ENCODE data around the gene NCS1. TPM values are rescaled to one million over a fixed set of nuclear protein-coding genes. Genes with fewer than 3 reads are reported as not detected.

The NCS1 gene
- polyA plus RNA-seq, 3 donors = not detected

- Histone ChIP-seq H3K4me1 (ENCODE audit: control insufficient read depth in 1 of 2, insufficient read depth in 2 of 2, low read length in 2 of 2) (peaks cover 5 to 6% of the 10 kb centered on the region in 2 donors), H3K9ac (ENCODE audit: insufficient read depth, low read length, poor library complexity, severe bottlenecking) (no peak overlapping the region), H2AFZ (ENCODE audit: insufficient read depth, low read depth, low read length, poor library complexity, severe bottlenecking) (no peak overlapping the region), H3K27ac (ENCODE audit: low read depth in 1 of 2, low read length in 2 of 2) (no peak overlapping the region), H3K4me3 (replicated peaks in 1 of 3; ENCODE audit: low read depth in 2 of 3, low read length in 3 of 3) (no peak overlapping the region), H3K27me3 (ENCODE audit: control insufficient read depth in 2 of 2, insufficient read depth in 2 of 2, low read length in 2 of 2) (no peaks in the 10 kb centered on the region), H3K9me3 (replicated peaks in 1 of 2; ENCODE audit: control insufficient read depth in 1 of 2, insufficient read depth in 1 of 2, low read length in 2 of 2) (peaks cover 2 to 3% of the 10 kb centered on the region in 2 donors), H4K20me1 (ENCODE audit: insufficient read depth, low read length) (no peaks in the 10 kb centered on the region), H3K36me3 (replicated peaks in 1 of 2; ENCODE audit: control insufficient read depth in 1 of 2, insufficient read depth in 2 of 2, low read length in 2 of 2) (no peaks in the 10 kb centered on the region), H3K79me2 (ENCODE audit: insufficient read depth, low read length) (no peaks in the 10 kb centered on the region), H3K4me2 (replicated peaks; ENCODE audit: extremely low read depth, low read length, poor library complexity, severe bottlenecking) (no peak overlapping the region)
- Mint-ChIP-seq H3K27ac (peak overlapping the region in 1 of 7 donors; percentile 41), H3K4me1 (peaks cover 4% of the 10 kb centered on the region), H3K36me3 (no peaks in the 10 kb centered on the region), H3K4me3 (no peak overlapping the region), H3K27me3 (ENCODE audit: low read depth in 3 of 3) (peaks cover 1 to 9% (median 4%) of the 10 kb centered on the region in 3 donors), H3K9me3 (peaks cover under 1 to 7% (median 6%) of the 10 kb centered on the region in 7 donors)
- intact Hi-C loops (cut with micrococcal nuclease) = loop anchor here in 1 of 2 donors (10.0 kb wide), 1 partner anchor 348 kb away; no protein-coding TSS in a partner anchor
- WGBS (ENCODE audit: insufficient coverage) = 92% methylated on average over 16 of the region's 27 CpGs
- DNase-seq = no peak
- TF ChIP-seq, protein P1, sequence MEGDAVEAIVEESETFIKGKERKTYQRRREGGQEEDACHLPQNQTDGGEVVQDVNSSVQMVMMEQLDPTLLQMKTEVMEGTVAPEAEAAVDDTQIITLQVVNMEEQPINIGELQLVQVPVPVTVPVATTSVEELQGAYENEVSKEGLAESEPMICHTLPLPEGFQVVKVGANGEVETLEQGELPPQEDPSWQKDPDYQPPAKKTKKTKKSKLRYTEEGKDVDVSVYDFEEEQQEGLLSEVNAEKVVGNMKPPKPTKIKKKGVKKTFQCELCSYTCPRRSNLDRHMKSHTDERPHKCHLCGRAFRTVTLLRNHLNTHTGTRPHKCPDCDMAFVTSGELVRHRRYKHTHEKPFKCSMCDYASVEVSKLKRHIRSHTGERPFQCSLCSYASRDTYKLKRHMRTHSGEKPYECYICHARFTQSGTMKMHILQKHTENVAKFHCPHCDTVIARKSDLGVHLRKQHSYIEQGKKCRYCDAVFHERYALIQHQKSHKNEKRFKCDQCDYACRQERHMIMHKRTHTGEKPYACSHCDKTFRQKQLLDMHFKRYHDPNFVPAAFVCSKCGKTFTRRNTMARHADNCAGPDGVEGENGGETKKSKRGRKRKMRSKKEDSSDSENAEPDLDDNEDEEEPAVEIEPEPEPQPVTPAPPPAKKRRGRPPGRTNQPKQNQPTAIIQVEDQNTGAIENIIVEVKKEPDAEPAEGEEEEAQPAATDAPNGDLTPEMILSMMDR (IDR thresholded peaks at IDR 0.05) = no peak
Observed at GRCh38 chr9:130232899-130233586, 60.8 kb downstream of the NCS1 start.

DNA sequence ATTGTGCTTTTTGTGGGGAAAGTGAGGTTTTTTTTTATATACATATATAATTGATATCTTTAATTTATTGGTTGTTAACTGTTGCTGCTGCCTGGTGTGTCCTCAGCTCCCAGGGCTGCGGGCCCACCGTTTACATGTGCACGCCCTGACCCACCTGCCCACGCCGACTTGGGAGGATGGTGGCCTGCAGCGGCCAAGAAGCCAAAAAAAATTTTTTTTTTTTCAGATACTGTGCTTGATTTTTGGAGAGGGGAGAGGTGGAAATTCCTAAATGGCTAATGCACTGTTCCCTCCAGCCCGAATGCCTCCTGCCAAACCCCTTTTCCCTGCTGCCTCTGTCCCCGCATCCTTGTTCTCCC lies 61.4 kb downstream of the NCS1 start:
- peaks cover 4% of the 10 kb centered on the region for H3K4me1 Mint-ChIP-seq
- intact Hi-C loops (cut with micrococcal nuclease) = loop anchor here in 1 of 2 donors (10.0 kb wide), 1 partner anchor 349 kb away; no protein-coding TSS in a partner anchor
- H3K36me3 ChIP-seq (replicated peaks in 1 of 2; ENCODE audit: control insufficient read depth in 1 of 2, insufficient read depth in 2 of 2, low read length in 2 of 2) = no peaks in the 10 kb centered on the region
- WGBS (ENCODE audit: insufficient coverage) = 96% methylated on average over 7 of the region's 8 CpGs
- no peak overlapping the region for H3K9ac ChIP-seq (ENCODE audit: insufficient read depth, low read length, poor library complexity, severe bottlenecking)
- no peak overlapping the region for H3K27ac Mint-ChIP-seq
- TF ChIP-seq, protein P1 (IDR thresholded peaks at IDR 0.05) = no peak
- H3K27me3 Mint-ChIP-seq (ENCODE audit: low read depth in 3 of 3) = peaks cover 1 to 8% (median 4%) of the 10 kb centered on the region in 3 donors
- H3K9me3 Mint-ChIP-seq = peaks cover 0 to 2% (median under 1%) of the 10 kb centered on the region in 7 donors
- no peak for DNase-seq
- no peak overlapping the region for H3K27ac ChIP-seq (ENCODE audit: low read depth in 1 of 2, low read length in 2 of 2)
- no peaks in the 10 kb centered on the region for H3K79me2 ChIP-seq (ENCODE audit: insufficient read depth, low read length)
- no peaks in the 10 kb centered on the region for H3K36me3 Mint-ChIP-seq
- no peaks in the 10 kb centered on the region for H3K9me3 ChIP-seq (replicated peaks in 1 of 2; ENCODE audit: control insufficient read depth in 1 of 2, insufficient read depth in 1 of 2, low read length in 2 of 2)
- no peak overlapping the region for H3K4me3 Mint-ChIP-seq
- H2AFZ ChIP-seq (ENCODE audit: insufficient read depth, low read depth, low read length, poor library complexity, severe bottlenecking) = no peak overlapping the region
- no peak overlapping the region for H3K4me2 ChIP-seq (replicated peaks; ENCODE audit: extremely low read depth, low read length, poor library complexity, severe bottlenecking)
- peaks cover 5 to 6% of the 10 kb centered on the region in 2 donors for H3K4me1 ChIP-seq (ENCODE audit: control insufficient read depth in 1 of 2, insufficient read depth in 2 of 2, low read length in 2 of 2)
- H3K27me3 ChIP-seq (ENCODE audit: control insufficient read depth in 2 of 2, insufficient read depth in 2 of 2, low read length in 2 of 2) = no peaks in the 10 kb centered on the region
- no peak overlapping the region for H3K4me3 ChIP-seq (replicated peaks in 1 of 3; ENCODE audit: low read depth in 2 of 3, low read length in 3 of 3)
- no peaks in the 10 kb centered on the region for H4K20me1 ChIP-seq (ENCODE audit: insufficient read depth, low read length)
